Measurements from ENCODE around the gene ZNF76. TPM values are rescaled to one million over a fixed set of nuclear protein-coding genes. Genes with fewer than 3 reads are reported as not detected.

Gene ZNF76
- total and polyA plus RNA-seq, 2 of the 13 experiments (the other 11 are each of a cell fraction or from before 2014, with no cell fraction given): 13.2 to 26.4 TPM

GRCh38 chr6:35240838-35241801 lies 18.4 kb upstream of the ZNF76 start (continued):
- no peak for TF ChIP-seq LRRFIP1 (CRISPR knock-in tag; conservative IDR thresholded peaks at IDR 0.05)
- peak; percentile 54; the same call in 1 of the 2 replicates for TF ChIP-seq FOXO1 (CRISPR knock-in tag; IDR thresholded peaks at IDR 0.05)
- TF ChIP-seq ZNF230 (CRISPR knock-in tag; IDR thresholded peaks at IDR 0.05): 0 out of 2 replicates have a peak, but pooled peaks have one; percentile 37
- TF ChIP-seq ZNF136 (CRISPR knock-in tag; IDR thresholded peaks at IDR 0.05; ENCODE audit: low read depth): no peak
- 0 out of 2 replicates have a peak, but pooled peaks have one; percentile 15 for TF ChIP-seq GABPB1 (CRISPR knock-in tag; IDR thresholded peaks at IDR 0.05)
- no peak for TF ChIP-seq EED (CRISPR knock-in tag; IDR thresholded peaks at IDR 0.05)
- 0 out of 2 replicates have a peak, but pooled peaks have one; percentile 30 for TF ChIP-seq SSRP1 (CRISPR knock-in tag; IDR thresholded peaks at IDR 0.05)
- no peak for TF ChIP-seq ZMAT3 (CRISPR knock-in tag; conservative IDR thresholded peaks at IDR 0.05)
- TF ChIP-seq DR1 (CRISPR knock-in tag; IDR thresholded peaks at IDR 0.05): no peak
- 0 out of 2 replicates have a peak, but pooled peaks have one; percentile 43 for TF ChIP-seq ZNF501 (CRISPR knock-in tag; IDR thresholded peaks at IDR 0.05)
- peak; percentile 42; the same call in 1 of the 2 replicates for TF ChIP-seq RXRA (CRISPR knock-in tag; IDR thresholded peaks at IDR 0.05)
- peak; percentile 28 for TF ChIP-seq ASH2L (IDR thresholded peaks at IDR 0.05; ENCODE audit: insufficient read length, low read depth, low read length)
- no peak for TF ChIP-seq U2AF2 (IDR thresholded peaks at IDR 0.05; ENCODE audit: low read depth, low read length)
- peak in 1 of 2 experiments; percentile 71; a peak in 1 of 4 replicates for TF ChIP-seq HMGXB4 (CRISPR knock-in tag; IDR thresholded peaks at IDR 0.05; ENCODE audit: borderline replicate concordance in 1 of 2, low read depth in 1 of 2)
- TF ChIP-seq XRCC5 (optimal IDR thresholded peaks at IDR 0.05; ENCODE audit: low read length): peak; percentile 97
